ENCODE data around the gene SGCA. TPM values are rescaled to one million over a fixed set of nuclear protein-coding genes. Genes with fewer than 3 reads are reported as not detected.

Gene SGCA
- total and polyA plus RNA-seq, 10 of the 15 experiments (the other 5 are each of a cell fraction or from before 2014, with no cell fraction given), result 0.13 to 2.2 (median 0.50) TPM; not detected in 2

DNA sequence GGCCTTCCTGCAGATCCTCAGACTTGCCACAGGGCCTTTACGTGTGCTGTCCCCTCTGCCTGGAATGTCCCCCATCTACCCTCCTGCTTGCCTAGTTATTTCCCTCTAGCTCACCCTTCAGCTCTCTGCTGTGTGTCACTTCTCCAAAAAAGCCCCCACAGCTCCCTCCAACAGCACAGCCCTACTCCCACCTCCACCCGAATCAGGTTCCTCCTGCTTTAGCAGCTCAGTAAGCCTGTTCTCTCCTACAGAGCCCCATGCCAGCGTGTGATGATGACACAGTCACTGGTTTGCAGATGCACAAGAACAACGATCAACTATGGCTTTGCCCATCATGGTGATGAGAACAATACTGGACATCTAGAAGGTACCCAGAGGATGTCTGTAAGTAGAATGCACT, 28.8 kb upstream of the SGCA start:
- peaks cover 7% of the 10 kb centered on the region for H3K79me2 ChIP-seq (ENCODE audit: control insufficient read depth, insufficient read depth, low read length)
- H3K4me3 ChIP-seq, result no peak overlapping the region
- ChIA-PET SMC1A (ENCODE audit: uncharacterized antibody, unreplicated experiment) (interaction anchor here (0.8 to 1.0 kb wide), 2 partner anchors 10 to 25 kb away, joined by 3 to 4 read pairs; no protein-coding TSS in a partner anchor), POLR2A (interaction anchor here (1.1 to 1.2 kb wide), 2 partner anchors 11 to 15 kb away, joined by 4 read pairs; no protein-coding TSS in a partner anchor), CTCF (interaction anchor here (1.0 to 6.9 kb wide), 3 partner anchors 22 to 43 kb away, joined by 5 to 87 read pairs (median 7); no protein-coding TSS in a partner anchor), RAD21 (ENCODE audit: unreplicated experiment) (interaction anchor here (0.7 kb wide), 1 partner anchor 8 kb away, joined by 3 read pairs; no protein-coding TSS in a partner anchor)
- DNase-seq (ENCODE audit: low read depth, low spot score), result no peak
- peaks cover 13% of the 10 kb centered on the region for H3K4me1 ChIP-seq (ENCODE audit: control insufficient read depth, insufficient read depth, low read length)
- WGBS (ENCODE audit: insufficient coverage, insufficient replicate concordance, low lambda C conversion rate, missing lambda C conversion rate), result 74% methylated on average over 4 of the region's 4 CpGs
- H3K9me3 ChIP-seq (replicated peaks; ENCODE audit: control insufficient read depth, insufficient read depth, low read length), result no peaks in the 10 kb centered on the region
- H3K36me3 ChIP-seq (ENCODE audit: control insufficient read depth in 2 of 2, insufficient read depth in 2 of 2, low read length in 1 of 2), result peaks cover 51 to 69% of the 10 kb centered on the region in 2 experiments
- FAIRE-seq, result no peak
- no peak overlapping the region for H3K9ac ChIP-seq (ENCODE audit: control insufficient read depth, insufficient read depth, low read length)
- intact Hi-C loops (cut with micrococcal nuclease; ENCODE audit: unreplicated experiment) (no loop called here), in situ Hi-C loops (cut with MboI) (no loop called here)
- H3K27ac ChIP-seq (ENCODE audit: control insufficient read depth, insufficient read depth), result no peak overlapping the region
- H3K4me2 ChIP-seq (ENCODE audit: control insufficient read depth, insufficient read depth), result no peak overlapping the region
- peaks cover 17% of the 10 kb centered on the region; the same call in 1 of the 2 replicates for H4K20me1 ChIP-seq (ENCODE audit: control insufficient read depth, insufficient read depth)
- no peaks in the 10 kb centered on the region for H3K27me3 ChIP-seq (replicated peaks in 1 of 2; ENCODE audit: control insufficient read depth in 2 of 2, insufficient read depth in 2 of 2, low read length in 1 of 2)
- no peak for ATAC-seq
- no peak overlapping the region for H2AFZ ChIP-seq (ENCODE audit: control insufficient read depth, low read depth, low read length)
- BruUV-seq (replicated peaks), result no TSS peak
- TF ChIP-seq SUZ12 (IDR thresholded peaks at IDR 0.05; ENCODE audit: unreplicated experiment) (no peak), CBX5 (IDR thresholded peaks at IDR 0.05; ENCODE audit: low read depth) (no peak), RAD51 (IDR thresholded peaks at IDR 0.05) (no peak), ZBED1 (IDR thresholded peaks at IDR 0.05; ENCODE audit: borderline replicate concordance) (no peak), KAT2A (conservative IDR thresholded peaks at IDR 0.05; ENCODE audit: control insufficient read depth, low read depth, low read length) (no peak), ATF7 (IDR thresholded peaks at IDR 0.05; ENCODE audit: low read depth) (no peak), POU2F2 (IDR thresholded peaks at IDR 0.05; ENCODE audit: borderline replicate concordance, low read depth, low read length) (no peak), SRF (IDR thresholded peaks at IDR 0.05; ENCODE audit: low read depth in 2 of 2, low read length in 2 of 2) (no peak), TARDBP (IDR thresholded peaks at IDR 0.05; ENCODE audit: borderline replicate concordance) (no peak), ZNF217 (IDR thresholded peaks at IDR 0.05) (no peak)
- TF ChIP-seq, protein P1, sequence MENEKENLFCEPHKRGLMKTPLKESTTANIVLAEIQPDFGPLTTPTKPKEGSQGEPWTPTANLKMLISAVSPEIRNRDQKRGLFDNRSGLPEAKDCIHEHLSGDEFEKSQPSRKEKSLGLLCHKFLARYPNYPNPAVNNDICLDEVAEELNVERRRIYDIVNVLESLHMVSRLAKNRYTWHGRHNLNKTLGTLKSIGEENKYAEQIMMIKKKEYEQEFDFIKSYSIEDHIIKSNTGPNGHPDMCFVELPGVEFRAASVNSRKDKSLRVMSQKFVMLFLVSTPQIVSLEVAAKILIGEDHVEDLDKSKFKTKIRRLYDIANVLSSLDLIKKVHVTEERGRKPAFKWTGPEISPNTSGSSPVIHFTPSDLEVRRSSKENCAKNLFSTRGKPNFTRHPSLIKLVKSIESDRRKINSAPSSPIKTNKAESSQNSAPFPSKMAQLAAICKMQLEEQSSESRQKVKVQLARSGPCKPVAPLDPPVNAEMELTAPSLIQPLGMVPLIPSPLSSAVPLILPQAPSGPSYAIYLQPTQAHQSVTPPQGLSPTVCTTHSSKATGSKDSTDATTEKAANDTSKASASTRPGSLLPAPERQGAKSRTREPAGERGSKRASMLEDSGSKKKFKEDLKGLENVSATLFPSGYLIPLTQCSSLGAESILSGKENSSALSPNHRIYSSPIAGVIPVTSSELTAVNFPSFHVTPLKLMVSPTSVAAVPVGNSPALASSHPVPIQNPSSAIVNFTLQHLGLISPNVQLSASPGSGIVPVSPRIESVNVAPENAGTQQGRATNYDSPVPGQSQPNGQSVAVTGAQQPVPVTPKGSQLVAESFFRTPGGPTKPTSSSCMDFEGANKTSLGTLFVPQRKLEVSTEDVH (IDR thresholded peaks at IDR 0.05; ENCODE audit: low read depth, partially characterized antibody), result no peak
- TF ChIP-seq, protein P2, sequence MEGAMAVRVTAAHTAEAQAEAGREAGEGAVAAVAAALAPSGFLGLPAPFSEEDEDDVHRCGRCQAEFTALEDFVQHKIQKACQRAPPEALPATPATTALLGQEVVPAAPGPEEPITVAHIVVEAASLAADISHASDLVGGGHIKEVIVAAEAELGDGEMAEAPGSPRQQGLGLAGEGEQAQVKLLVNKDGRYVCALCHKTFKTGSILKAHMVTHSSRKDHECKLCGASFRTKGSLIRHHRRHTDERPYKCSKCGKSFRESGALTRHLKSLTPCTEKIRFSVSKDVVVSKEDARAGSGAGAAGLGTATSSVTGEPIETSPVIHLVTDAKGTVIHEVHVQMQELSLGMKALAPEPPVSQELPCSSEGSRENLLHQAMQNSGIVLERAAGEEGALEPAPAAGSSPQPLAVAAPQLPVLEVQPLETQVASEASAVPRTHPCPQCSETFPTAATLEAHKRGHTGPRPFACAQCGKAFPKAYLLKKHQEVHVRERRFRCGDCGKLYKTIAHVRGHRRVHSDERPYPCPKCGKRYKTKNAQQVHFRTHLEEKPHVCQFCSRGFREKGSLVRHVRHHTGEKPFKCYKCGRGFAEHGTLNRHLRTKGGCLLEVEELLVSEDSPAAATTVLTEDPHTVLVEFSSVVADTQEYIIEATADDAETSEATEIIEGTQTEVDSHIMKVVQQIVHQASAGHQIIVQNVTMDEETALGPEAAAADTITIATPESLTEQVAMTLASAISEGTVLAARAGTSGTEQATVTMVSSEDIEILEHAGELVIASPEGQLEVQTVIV (IDR thresholded peaks at IDR 0.05; ENCODE audit: borderline replicate concordance, partially characterized antibody), result no peak
- TF ChIP-seq, protein P3, sequence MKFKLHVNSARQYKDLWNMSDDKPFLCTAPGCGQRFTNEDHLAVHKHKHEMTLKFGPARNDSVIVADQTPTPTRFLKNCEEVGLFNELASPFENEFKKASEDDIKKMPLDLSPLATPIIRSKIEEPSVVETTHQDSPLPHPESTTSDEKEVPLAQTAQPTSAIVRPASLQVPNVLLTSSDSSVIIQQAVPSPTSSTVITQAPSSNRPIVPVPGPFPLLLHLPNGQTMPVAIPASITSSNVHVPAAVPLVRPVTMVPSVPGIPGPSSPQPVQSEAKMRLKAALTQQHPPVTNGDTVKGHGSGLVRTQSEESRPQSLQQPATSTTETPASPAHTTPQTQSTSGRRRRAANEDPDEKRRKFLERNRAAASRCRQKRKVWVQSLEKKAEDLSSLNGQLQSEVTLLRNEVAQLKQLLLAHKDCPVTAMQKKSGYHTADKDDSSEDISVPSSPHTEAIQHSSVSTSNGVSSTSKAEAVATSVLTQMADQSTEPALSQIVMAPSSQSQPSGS (IDR thresholded peaks at IDR 0.05; ENCODE audit: low read length), result no peak
- TF ChIP-seq, protein P4, sequence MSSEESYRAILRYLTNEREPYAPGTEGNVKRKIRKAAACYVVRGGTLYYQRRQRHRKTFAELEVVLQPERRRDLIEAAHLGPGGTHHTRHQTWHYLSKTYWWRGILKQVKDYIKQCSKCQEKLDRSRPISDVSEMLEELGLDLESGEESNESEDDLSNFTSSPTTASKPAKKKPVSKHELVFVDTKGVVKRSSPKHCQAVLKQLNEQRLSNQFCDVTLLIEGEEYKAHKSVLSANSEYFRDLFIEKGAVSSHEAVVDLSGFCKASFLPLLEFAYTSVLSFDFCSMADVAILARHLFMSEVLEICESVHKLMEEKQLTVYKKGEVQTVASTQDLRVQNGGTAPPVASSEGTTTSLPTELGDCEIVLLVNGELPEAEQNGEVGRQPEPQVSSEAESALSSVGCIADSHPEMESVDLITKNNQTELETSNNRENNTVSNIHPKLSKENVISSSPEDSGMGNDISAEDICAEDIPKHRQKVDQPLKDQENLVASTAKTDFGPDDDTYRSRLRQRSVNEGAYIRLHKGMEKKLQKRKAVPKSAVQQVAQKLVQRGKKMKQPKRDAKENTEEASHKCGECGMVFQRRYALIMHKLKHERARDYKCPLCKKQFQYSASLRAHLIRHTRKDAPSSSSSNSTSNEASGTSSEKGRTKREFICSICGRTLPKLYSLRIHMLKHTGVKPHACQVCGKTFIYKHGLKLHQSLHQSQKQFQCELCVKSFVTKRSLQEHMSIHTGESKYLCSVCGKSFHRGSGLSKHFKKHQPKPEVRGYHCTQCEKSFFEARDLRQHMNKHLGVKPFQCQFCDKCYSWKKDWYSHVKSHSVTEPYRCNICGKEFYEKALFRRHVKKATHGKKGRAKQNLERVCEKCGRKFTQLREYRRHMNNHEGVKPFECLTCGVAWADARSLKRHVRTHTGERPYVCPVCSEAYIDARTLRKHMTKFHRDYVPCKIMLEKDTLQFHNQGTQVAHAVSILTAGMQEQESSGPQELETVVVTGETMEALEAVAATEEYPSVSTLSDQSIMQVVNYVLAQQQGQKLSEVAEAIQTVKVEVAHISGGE (CRISPR knock-in tag; IDR thresholded peaks at IDR 0.05), result no peak

Data from GM12878 (cell line).